Umbilical cord (tissue), 2 donors: ENCODE results near the gene SERPINE3. TPM values are rescaled to one million over a fixed set of nuclear protein-coding genes. Genes with fewer than 3 reads are reported as not detected.

Source experiments
- DNase-seq: peaks from one replicate; pipeline ENCODE4 v3.0.0-alpha.2; 2015; ENCODE audit warnings: low spot score
- total RNA-seq: library from RNA; depleted of rRNA; stranded (reverse); fragments of >200 nt; gene quantifications from one replicate; pipeline ENCODE4 v1.2.3, GENCODE V29; 2014; ENCODE audit warnings: low replicate concordance; ENCODE audit not compliant: insufficient read depth

SERPINE3 gene
- total RNA-seq: 4.3 TPM

GRCh38 chr13:51339354-51339753, at the start of gene SERPINE3:
Gene SERPINE3 (plus strand): TSS chr13:51339691. CDS start chr13:51341092, 1,401 bp downstream.
- no peak for DNase-seq

GRCh38 chr13:51291341-51291740, 48.1 kb upstream of the SERPINE3 start:
- DNase-seq: peak; percentile 51

GRCh38 chr13:51292000-51292565, 47.4 kb upstream of the SERPINE3 start:
- peak; percentile 51 for DNase-seq

- DNase-seq: no peak
Observed at GRCh38 chr13:51297556-51297955, 41.9 kb upstream of the SERPINE3 start.

- DNase-seq: no peak
Observed at GRCh38 chr13:51298812-51299211, 40.7 kb upstream of the SERPINE3 start.

- DNase-seq: no peak
Observed at GRCh38 chr13:51303063-51303552, 36.4 kb upstream of the SERPINE3 start.

- no peak for DNase-seq
Observed at GRCh38 chr13:51303882-51304281, 35.6 kb upstream of the SERPINE3 start.

- no peak for DNase-seq
Observed at GRCh38 chr13:51305271-51305967, 34.1 kb upstream of the SERPINE3 start.

- no peak for DNase-seq
Observed at GRCh38 chr13:51308781-51309180, 30.7 kb upstream of the SERPINE3 start.

- no peak for DNase-seq
Observed at GRCh38 chr13:51311231-51311630, 28.3 kb upstream of the SERPINE3 start.

- DNase-seq: no peak
Observed at GRCh38 chr13:51311957-51312520, 27.5 kb upstream of the SERPINE3 start.

GRCh38 chr13:51313619-51314018, 25.9 kb upstream of the SERPINE3 start:
- DNase-seq: no peak

GRCh38 chr13:51317262-51317661, 22.2 kb upstream of the SERPINE3 start:
- DNase-seq: no peak

- no peak for DNase-seq
Observed at GRCh38 chr13:51318015-51318414, 21.5 kb upstream of the SERPINE3 start.

- DNase-seq: no peak
Observed at GRCh38 chr13:51318876-51319275, 20.6 kb upstream of the SERPINE3 start.

- DNase-seq: no peak
Observed at GRCh38 chr13:51321836-51322235, 17.7 kb upstream of the SERPINE3 start.

GRCh38 chr13:51322826-51323225, 16.7 kb upstream of the SERPINE3 start:
- no peak for DNase-seq

- DNase-seq: no peak
Observed at GRCh38 chr13:51323824-51324511, 15.5 kb upstream of the SERPINE3 start.

GRCh38 chr13:51324714-51325420, 14.6 kb upstream of the SERPINE3 start:
- no peak for DNase-seq

- DNase-seq: no peak
Observed at GRCh38 chr13:51325837-51326236, 13.7 kb upstream of the SERPINE3 start.

GRCh38 chr13:51326777-51327176, 12.7 kb upstream of the SERPINE3 start:
- no peak for DNase-seq

GRCh38 chr13:51327961-51328360, 11.5 kb upstream of the SERPINE3 start:
- DNase-seq: no peak
